ENCODE results near the gene CREB3L2.
"Not testable (repeated sequence)": the region's sequence is repeated elsewhere in the genome, so short reads cannot be mapped to it uniquely, and the experiment has no call there.

Gene CREB3L2

GRCh38 chr7:138029126-138029525 is 27.2 kb upstream of the CREB3L2 start:
- H3K27me3 ChIP-seq (ENCODE audit: control insufficient read depth, insufficient read depth, low read length): no peaks in the 10 kb centered on the region
- H3K9me3 ChIP-seq (ENCODE audit: control insufficient read depth, insufficient read depth, low read depth, low read length): peaks cover 54% of the 10 kb centered on the region
- no peak overlapping the region for H3K9ac ChIP-seq (ENCODE audit: low read length)
- H3K27ac ChIP-seq (ENCODE audit: low read depth, low read length): no peak overlapping the region
- H3K4me1 ChIP-seq (ENCODE audit: control insufficient read depth, insufficient read depth, low read length): no peaks in the 10 kb centered on the region; the same call in 1 of the 2 replicates
- H3K4me3 ChIP-seq (ENCODE audit: low read depth, low read length): no peak overlapping the region
- peaks cover under 1% of the 10 kb centered on the region; the same call in 1 of the 2 replicates for H3K36me3 ChIP-seq (ENCODE audit: control insufficient read depth, insufficient read depth, low read length)

GRCh38 chr7:138027100-138027499 is 25.2 kb upstream of the CREB3L2 start:
- H3K9ac ChIP-seq (ENCODE audit: low read length): no peak overlapping the region
- peaks cover 53% of the 10 kb centered on the region for H3K9me3 ChIP-seq (ENCODE audit: control insufficient read depth, insufficient read depth, low read depth, low read length)
- no peak overlapping the region for H3K4me3 ChIP-seq (ENCODE audit: low read depth, low read length)
- H3K4me1 ChIP-seq (ENCODE audit: control insufficient read depth, insufficient read depth, low read length): no peaks in the 10 kb centered on the region; the same call in 1 of the 2 replicates
- no peak overlapping the region for H3K27ac ChIP-seq (ENCODE audit: low read depth, low read length)
- peaks cover 3% of the 10 kb centered on the region; the same call in 1 of the 2 replicates for H3K36me3 ChIP-seq (ENCODE audit: control insufficient read depth, insufficient read depth, low read length)
- H3K27me3 ChIP-seq (ENCODE audit: control insufficient read depth, insufficient read depth, low read length): no peaks in the 10 kb centered on the region

DNA sequence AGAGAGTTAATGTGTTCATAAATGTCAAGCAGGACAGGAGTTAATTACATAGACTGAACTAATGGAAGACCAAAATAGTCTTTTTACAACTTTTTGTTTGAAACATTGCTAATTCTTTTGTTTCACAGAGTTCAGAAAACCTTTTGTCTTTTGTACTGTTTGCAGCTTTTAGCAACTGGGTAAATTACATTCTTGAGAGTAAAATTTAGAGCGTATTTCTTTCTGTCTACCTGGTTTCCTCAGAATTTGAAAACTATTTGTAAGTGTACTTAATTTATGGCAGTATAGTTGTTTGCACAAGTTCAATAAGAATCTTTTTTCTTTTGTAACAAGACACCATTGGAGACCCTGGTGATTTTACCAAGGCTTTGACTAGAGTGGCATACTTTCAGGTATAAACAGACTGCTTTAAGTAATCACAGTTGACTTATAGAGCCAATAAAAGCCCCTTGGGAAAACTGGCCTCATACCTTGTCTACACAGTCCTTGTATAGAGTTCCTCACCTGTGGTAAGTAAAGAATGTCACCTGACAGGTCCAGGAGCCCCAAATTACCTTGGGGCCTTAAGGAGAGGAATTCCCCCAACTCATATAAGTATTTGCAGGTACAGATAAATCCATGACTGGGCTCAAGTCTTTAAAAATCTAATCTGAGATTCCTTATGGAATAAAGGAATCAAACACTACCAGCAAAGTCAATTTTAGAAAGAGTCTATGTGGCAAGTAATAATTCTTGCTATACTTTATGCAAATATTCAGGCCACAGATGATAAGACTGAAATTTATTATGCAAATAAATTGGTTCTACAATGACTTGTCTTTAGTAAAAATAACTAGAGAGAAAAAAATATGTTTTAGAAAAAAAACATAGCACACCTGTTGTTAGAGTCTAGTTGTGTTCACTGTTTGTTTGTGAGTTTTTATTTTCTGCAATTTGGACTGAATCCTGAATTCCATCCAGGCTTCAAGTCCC is 23.6 kb upstream of the CREB3L2 start:
- Histone ChIP-seq H3K9ac (ENCODE audit: low read length) (no peak overlapping the region), H3K27ac (ENCODE audit: low read depth, low read length) (no peak overlapping the region), H3K27me3 (ENCODE audit: control insufficient read depth, insufficient read depth, low read length) (no peaks in the 10 kb centered on the region), H3K36me3 (ENCODE audit: control insufficient read depth, insufficient read depth, low read length) (peaks cover 3% of the 10 kb centered on the region; the same call in 1 of the 2 replicates), H3K9me3 (ENCODE audit: control insufficient read depth, insufficient read depth, low read depth, low read length) (peaks cover 56% of the 10 kb centered on the region), H3K4me3 (ENCODE audit: low read depth, low read length) (no peak overlapping the region), H3K4me1 (ENCODE audit: control insufficient read depth, insufficient read depth, low read length) (no peaks in the 10 kb centered on the region; the same call in 1 of the 2 replicates)

DNA sequence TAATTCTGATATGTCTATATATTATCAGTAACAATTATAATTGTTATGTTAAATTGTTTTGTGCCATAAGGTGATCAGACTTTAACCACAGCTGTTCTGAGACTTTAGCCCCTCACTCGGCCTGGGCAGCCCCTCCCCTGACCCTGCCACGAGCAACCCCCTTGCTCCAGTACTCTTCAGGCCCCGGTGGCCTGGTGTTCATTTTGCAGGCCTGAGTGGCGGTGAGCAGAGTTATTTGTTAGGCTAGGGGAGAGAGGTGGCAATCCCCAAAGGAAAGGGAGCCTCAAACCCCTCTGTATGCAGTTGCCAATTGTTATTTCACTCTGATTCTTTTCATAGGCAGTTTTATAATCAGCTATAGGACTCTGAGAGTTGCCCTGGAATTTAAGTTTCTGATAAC is 22.9 kb upstream of the CREB3L2 start:
- H3K9ac ChIP-seq (ENCODE audit: low read length): no peak overlapping the region
- H3K9me3 ChIP-seq (ENCODE audit: control insufficient read depth, insufficient read depth, low read depth, low read length): peaks cover 58% of the 10 kb centered on the region
- no peak overlapping the region for H3K4me3 ChIP-seq (ENCODE audit: low read depth, low read length)
- no peak overlapping the region for H3K27ac ChIP-seq (ENCODE audit: low read depth, low read length)
- H3K36me3 ChIP-seq (ENCODE audit: control insufficient read depth, insufficient read depth, low read length): peaks cover 3% of the 10 kb centered on the region; the same call in 1 of the 2 replicates
- no peaks in the 10 kb centered on the region; the same call in 1 of the 2 replicates for H3K4me1 ChIP-seq (ENCODE audit: control insufficient read depth, insufficient read depth, low read length)
- no peaks in the 10 kb centered on the region for H3K27me3 ChIP-seq (ENCODE audit: control insufficient read depth, insufficient read depth, low read length)

- Histone ChIP-seq H3K9me3 (ENCODE audit: control insufficient read depth, insufficient read depth, low read depth, low read length) (peaks cover 57% of the 10 kb centered on the region), H3K27ac (ENCODE audit: low read depth, low read length) (no peak overlapping the region), H3K4me1 (ENCODE audit: control insufficient read depth, insufficient read depth, low read length) (no peaks in the 10 kb centered on the region; the same call in 1 of the 2 replicates), H3K4me3 (ENCODE audit: low read depth, low read length) (no peak overlapping the region), H3K36me3 (ENCODE audit: control insufficient read depth, insufficient read depth, low read length) (peaks cover 3% of the 10 kb centered on the region; the same call in 1 of the 2 replicates), H3K9ac (ENCODE audit: low read length) (no peak overlapping the region), H3K27me3 (ENCODE audit: control insufficient read depth, insufficient read depth, low read length) (no peaks in the 10 kb centered on the region)
These were observed 22.4 kb upstream of the CREB3L2 start for GRCh38 chr7:138024343-138024691.

- peaks cover 3% of the 10 kb centered on the region; the same call in 1 of the 2 replicates for H3K36me3 ChIP-seq (ENCODE audit: control insufficient read depth, insufficient read depth, low read length)
- H3K27ac ChIP-seq (ENCODE audit: low read depth, low read length): no peak overlapping the region
- H3K9me3 ChIP-seq (ENCODE audit: control insufficient read depth, insufficient read depth, low read depth, low read length): peaks cover 56% of the 10 kb centered on the region
- H3K4me3 ChIP-seq (ENCODE audit: low read depth, low read length): no peak overlapping the region
- H3K9ac ChIP-seq (ENCODE audit: low read length): no peak overlapping the region
- no peaks in the 10 kb centered on the region; the same call in 1 of the 2 replicates for H3K4me1 ChIP-seq (ENCODE audit: control insufficient read depth, insufficient read depth, low read length)
- H3K27me3 ChIP-seq (ENCODE audit: control insufficient read depth, insufficient read depth, low read length): no peaks in the 10 kb centered on the region
These were observed 21.9 kb upstream of the CREB3L2 start for GRCh38 chr7:138023618-138024342.

- no peaks in the 10 kb centered on the region for H3K27me3 ChIP-seq (ENCODE audit: control insufficient read depth, insufficient read depth, low read length)
- no peak overlapping the region for H3K4me3 ChIP-seq (ENCODE audit: low read depth, low read length)
- H3K9me3 ChIP-seq (ENCODE audit: control insufficient read depth, insufficient read depth, low read depth, low read length): peaks cover 49% of the 10 kb centered on the region
- H3K4me1 ChIP-seq (ENCODE audit: control insufficient read depth, insufficient read depth, low read length): no peaks in the 10 kb centered on the region; the same call in 1 of the 2 replicates
- H3K36me3 ChIP-seq (ENCODE audit: control insufficient read depth, insufficient read depth, low read length): peaks cover 3% of the 10 kb centered on the region; the same call in 1 of the 2 replicates
- no peak overlapping the region for H3K27ac ChIP-seq (ENCODE audit: low read depth, low read length)
- H3K9ac ChIP-seq (ENCODE audit: low read length): no peak overlapping the region
These were observed 20.0 kb upstream of the CREB3L2 start for GRCh38 chr7:138021889-138022288.

DNA sequence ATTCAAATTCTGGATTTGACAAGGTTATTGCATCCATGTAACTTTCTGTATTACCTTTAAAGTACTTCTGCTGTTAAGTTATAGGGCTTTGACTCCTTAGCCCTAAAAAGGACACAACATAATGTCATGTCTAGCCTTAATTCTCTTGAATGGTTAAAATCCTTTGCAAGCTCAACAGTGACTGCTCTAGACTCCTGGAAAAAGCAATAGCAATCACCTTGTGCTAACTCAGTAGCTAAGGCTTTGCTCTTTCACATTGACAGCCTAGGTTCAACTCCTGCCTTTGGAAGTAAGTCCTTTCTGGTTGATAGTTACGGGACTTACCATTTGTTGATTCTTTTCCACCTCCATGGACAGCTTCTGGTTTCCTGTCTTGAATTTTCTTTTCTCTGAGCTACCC is 16.1 kb upstream of the CREB3L2 start:
- Histone ChIP-seq H3K4me3 (ENCODE audit: low read depth, low read length) (no peak overlapping the region), H3K9ac (ENCODE audit: low read length) (no peak overlapping the region), H3K9me3 (ENCODE audit: control insufficient read depth, insufficient read depth, low read depth, low read length) (peaks cover 17% of the 10 kb centered on the region), H3K36me3 (ENCODE audit: control insufficient read depth, insufficient read depth, low read length) (no peaks in the 10 kb centered on the region), H3K27me3 (ENCODE audit: control insufficient read depth, insufficient read depth, low read length) (no peaks in the 10 kb centered on the region), H3K27ac (ENCODE audit: low read depth, low read length) (no peak overlapping the region), H3K4me1 (ENCODE audit: control insufficient read depth, insufficient read depth, low read length) (peaks cover 8% of the 10 kb centered on the region)

DNA sequence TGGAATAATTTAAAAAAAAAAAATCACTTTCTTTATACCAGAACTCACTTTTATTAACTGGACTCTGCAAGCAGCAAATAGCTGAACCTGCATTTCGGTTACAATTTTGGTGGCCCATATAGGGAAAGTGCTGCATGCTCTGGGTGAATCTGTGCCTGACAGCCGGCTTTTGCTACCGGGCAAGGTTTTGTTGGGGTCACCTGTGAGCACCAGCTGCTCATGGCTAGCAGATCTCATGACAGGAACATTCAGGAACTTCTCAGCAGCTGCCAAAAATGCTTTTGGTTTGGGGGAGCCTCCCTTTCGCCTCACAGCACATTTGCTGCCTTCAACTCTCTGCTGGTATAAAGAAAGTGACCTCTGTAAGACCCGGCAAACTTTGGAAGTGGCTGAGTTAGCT is 13.2 kb upstream of the CREB3L2 start:
- no peaks in the 10 kb centered on the region for H3K36me3 ChIP-seq (ENCODE audit: control insufficient read depth, insufficient read depth, low read length)
- H3K27me3 ChIP-seq (ENCODE audit: control insufficient read depth, insufficient read depth, low read length): no peaks in the 10 kb centered on the region
- peaks cover 9% of the 10 kb centered on the region for H3K9me3 ChIP-seq (ENCODE audit: control insufficient read depth, insufficient read depth, low read depth, low read length)
- H3K9ac ChIP-seq (ENCODE audit: low read length): no peak overlapping the region
- H3K4me1 ChIP-seq (ENCODE audit: control insufficient read depth, insufficient read depth, low read length): peaks cover 8% of the 10 kb centered on the region
- no peak overlapping the region for H3K4me3 ChIP-seq (ENCODE audit: low read depth, low read length)
- H3K27ac ChIP-seq (ENCODE audit: low read depth, low read length): no peak overlapping the region

- H3K27me3 ChIP-seq (ENCODE audit: control insufficient read depth, insufficient read depth, low read length): no peaks in the 10 kb centered on the region
- no peak overlapping the region for H3K4me3 ChIP-seq (ENCODE audit: low read depth, low read length)
- no peak overlapping the region for H3K9ac ChIP-seq (ENCODE audit: low read length)
- H3K36me3 ChIP-seq (ENCODE audit: control insufficient read depth, insufficient read depth, low read length): no peaks in the 10 kb centered on the region
- H3K9me3 ChIP-seq (ENCODE audit: control insufficient read depth, insufficient read depth, low read depth, low read length): peaks cover 5% of the 10 kb centered on the region
- H3K4me1 ChIP-seq (ENCODE audit: control insufficient read depth, insufficient read depth, low read length): peaks cover 8% of the 10 kb centered on the region
- no peak overlapping the region for H3K27ac ChIP-seq (ENCODE audit: low read depth, low read length)
These were observed 12.8 kb upstream of the CREB3L2 start for GRCh38 chr7:138014686-138015085.

DNA sequence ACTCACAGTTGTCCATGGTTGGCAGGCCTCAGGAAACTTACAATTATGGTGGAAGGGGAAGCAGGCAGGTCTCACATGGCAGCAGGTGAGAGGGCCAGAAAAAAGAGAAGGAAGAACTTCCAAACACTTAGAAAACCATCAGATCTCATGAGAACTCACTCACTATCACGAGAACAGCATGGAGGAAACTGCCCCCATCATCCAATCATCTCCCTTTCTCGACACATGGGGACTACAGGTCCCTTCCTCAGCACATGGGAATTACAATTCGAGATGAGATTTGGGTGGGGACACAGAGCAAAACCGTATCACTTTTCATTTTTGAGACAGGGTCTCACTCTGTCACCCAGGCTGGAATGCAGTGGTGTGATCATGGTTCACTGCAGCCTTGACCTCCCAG is 12.3 kb upstream of the CREB3L2 start:
- H3K36me3 ChIP-seq (ENCODE audit: control insufficient read depth, insufficient read depth, low read length); H3K27ac ChIP-seq (ENCODE audit: low read depth, low read length); H3K4me3 ChIP-seq (ENCODE audit: low read depth, low read length); H3K9ac ChIP-seq (ENCODE audit: low read length); H3K27me3 ChIP-seq (ENCODE audit: control insufficient read depth, insufficient read depth, low read length); H3K9me3 ChIP-seq (ENCODE audit: control insufficient read depth, insufficient read depth, low read depth, low read length); H3K4me1 ChIP-seq (ENCODE audit: control insufficient read depth, insufficient read depth, low read length): not testable (repeated sequence)

Data from HUES6 (cell line).